HG03565 (cell line): ENCODE data around the gene PYM1.
"Not testable (repeated sequence)": the region's sequence is repeated elsewhere in the genome, so short reads cannot be mapped to it uniquely, and the experiment has no call there.

Experiments
- ATAC-seq: cut with Tn5 transposase; IDR thresholded peaks from one replicate; pipeline ENCODE4 v1.9.1; 2021; ENCODE audit warnings: mild to moderate bottlenecking, moderate library complexity; ENCODE audit not compliant: unreplicated experiment

PYM1 gene

GRCh38 chr12:55940065-55940732 is 12.5 kb upstream of the PYM1 start:
- ATAC-seq: peak; percentile 81

GRCh38 chr12:55938826-55939501 is 11.3 kb upstream of the PYM1 start:
- no peak for ATAC-seq

- no peak for ATAC-seq
Observed at GRCh38 chr12:55937981-55938380, 10.3 kb upstream of the PYM1 start.

GRCh38 chr12:55935738-55936151 is 8.1 kb upstream of the PYM1 start:
- ATAC-seq: no peak

- no peak for ATAC-seq
Observed at GRCh38 chr12:55934773-55935172, 7.1 kb upstream of the PYM1 start.

- ATAC-seq: no peak
Observed at GRCh38 chr12:55933799-55934742, 6.4 kb upstream of the PYM1 start.

- no peak for ATAC-seq
Observed at GRCh38 chr12:55933169-55933798, 5.6 kb upstream of the PYM1 start.

- no peak for ATAC-seq
Observed at GRCh38 chr12:55932551-55932910, 4.8 kb upstream of the PYM1 start.

GRCh38 chr12:55931780-55932550 is 4.3 kb upstream of the PYM1 start:
- no peak for ATAC-seq

- ATAC-seq: no peak
Observed at GRCh38 chr12:55931317-55931779, 3.7 kb upstream of the PYM1 start.

- no peak for ATAC-seq
Observed at GRCh38 chr12:55930771-55931316, 3.1 kb upstream of the PYM1 start, which contains the start of gene DGKA. Gene DGKA (plus strand): TSS chr12:55931162. CDS start chr12:55936504, 5,342 bp downstream.

GRCh38 chr12:55929306-55929791 is 1.7 kb upstream of the PYM1 start:
- ATAC-seq: peak; percentile 25

GRCh38 chr12:55926738-55927587 is 731 bp downstream of the PYM1 start:
- ATAC-seq: peak; percentile 27

- ATAC-seq: no peak
Observed at GRCh38 chr12:55925870-55926737, 1.6 kb downstream of the PYM1 start.

GRCh38 chr12:55925371-55925770 is 2.3 kb downstream of the PYM1 start:
- no peak for ATAC-seq

- not testable (repeated sequence) for ATAC-seq
Observed at GRCh38 chr12:55923648-55924047, 4.0 kb downstream of the PYM1 start.

GRCh38 chr12:55922126-55922525 is 5.6 kb downstream of the PYM1 start:
- ATAC-seq: no peak

- not testable (repeated sequence) for ATAC-seq
Observed at GRCh38 chr12:55919032-55919431, 8.7 kb downstream of the PYM1 start.
